Dendritic cell treated with granulocyte-macrophage colony-stimulating factor and Interleukin-4, amounts not matched to agents 40 ng/mL and 50 ng/mL, for 4 days (primary cell): ENCODE data around the gene NME8.

ENCODE experiments used
- H3K27ac Mint-ChIP-seq: one replicate; pipeline ENCODE4 v1.8.0; 2022; ENCODE audit warnings: mild to moderate bottlenecking, mixed read lengths
- H3K27me3 Mint-ChIP-seq: one replicate; pipeline ENCODE4 v1.8.0; 2022; ENCODE audit warnings: mild to moderate bottlenecking, mixed read lengths
- H3K36me3 Mint-ChIP-seq: one replicate; pipeline ENCODE4 v1.8.0; 2022; ENCODE audit warnings: low read depth, mixed read lengths
- H3K4me1 Mint-ChIP-seq: one replicate; pipeline ENCODE4 v1.8.0; 2022; ENCODE audit warnings: low read depth, mixed read lengths
- H3K4me3 Mint-ChIP-seq: one replicate; pipeline ENCODE4 v1.8.0; 2022; ENCODE audit warnings: mild to moderate bottlenecking, moderate library complexity, mixed read lengths
- H3K9me3 Mint-ChIP-seq: one replicate; pipeline ENCODE4 v1.8.0; 2022; ENCODE audit warnings: mixed read lengths
- intact Hi-C: fragments of 100-400 bp; cut with micrococcal nuclease; formaldehyde crosslinking; loops from one replicate; pipeline ENCODE4 v1.15.0; 2022

The NME8 gene

DNA sequence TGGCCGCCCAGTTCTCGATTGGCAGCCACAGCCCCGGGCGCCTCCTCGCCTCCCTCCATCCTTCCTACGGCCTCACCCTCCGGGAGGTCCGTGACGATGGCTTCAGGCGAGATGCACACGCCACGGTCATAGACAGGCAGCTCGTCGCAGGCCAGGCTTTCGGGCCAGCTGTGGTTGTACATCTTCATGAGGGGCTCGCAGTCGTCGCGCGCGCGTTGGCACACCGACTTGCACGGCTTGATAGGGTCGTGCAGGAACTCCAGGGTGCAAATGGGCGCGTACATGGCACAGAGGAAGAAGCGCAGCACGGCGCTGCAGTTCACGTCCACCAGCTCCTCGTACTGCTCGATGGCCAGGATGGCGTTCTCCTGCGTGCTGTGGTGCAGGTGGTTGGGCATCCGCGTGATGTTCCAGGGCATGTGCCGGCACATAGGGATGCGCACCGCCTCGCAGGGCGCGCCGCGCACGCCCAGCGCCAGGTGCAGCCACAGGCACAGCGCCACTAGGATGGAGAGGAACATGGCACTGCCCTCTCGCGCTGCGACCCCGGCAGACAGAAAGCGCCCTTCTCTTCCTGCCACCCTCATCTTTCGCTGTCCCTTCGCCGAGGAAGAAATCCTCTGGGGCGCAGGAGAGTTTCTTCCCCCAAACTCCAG is 67.7 kb downstream of the NME8 start:
- Mint-ChIP-seq H3K36me3 (no peaks in the 10 kb centered on the region), H3K27ac (peak overlapping the region; percentile 11), H3K4me1 (peaks cover 42% of the 10 kb centered on the region), H3K27me3 (peaks cover 59% of the 10 kb centered on the region), H3K4me3 (peak overlapping the region; percentile 68), H3K9me3 (no peaks in the 10 kb centered on the region)
- intact Hi-C loops, result loop anchor here (5.0 to 10.0 kb wide), 4 partner anchors 71 to 419 kb away; no protein-coding TSS in a partner anchor

DNA sequence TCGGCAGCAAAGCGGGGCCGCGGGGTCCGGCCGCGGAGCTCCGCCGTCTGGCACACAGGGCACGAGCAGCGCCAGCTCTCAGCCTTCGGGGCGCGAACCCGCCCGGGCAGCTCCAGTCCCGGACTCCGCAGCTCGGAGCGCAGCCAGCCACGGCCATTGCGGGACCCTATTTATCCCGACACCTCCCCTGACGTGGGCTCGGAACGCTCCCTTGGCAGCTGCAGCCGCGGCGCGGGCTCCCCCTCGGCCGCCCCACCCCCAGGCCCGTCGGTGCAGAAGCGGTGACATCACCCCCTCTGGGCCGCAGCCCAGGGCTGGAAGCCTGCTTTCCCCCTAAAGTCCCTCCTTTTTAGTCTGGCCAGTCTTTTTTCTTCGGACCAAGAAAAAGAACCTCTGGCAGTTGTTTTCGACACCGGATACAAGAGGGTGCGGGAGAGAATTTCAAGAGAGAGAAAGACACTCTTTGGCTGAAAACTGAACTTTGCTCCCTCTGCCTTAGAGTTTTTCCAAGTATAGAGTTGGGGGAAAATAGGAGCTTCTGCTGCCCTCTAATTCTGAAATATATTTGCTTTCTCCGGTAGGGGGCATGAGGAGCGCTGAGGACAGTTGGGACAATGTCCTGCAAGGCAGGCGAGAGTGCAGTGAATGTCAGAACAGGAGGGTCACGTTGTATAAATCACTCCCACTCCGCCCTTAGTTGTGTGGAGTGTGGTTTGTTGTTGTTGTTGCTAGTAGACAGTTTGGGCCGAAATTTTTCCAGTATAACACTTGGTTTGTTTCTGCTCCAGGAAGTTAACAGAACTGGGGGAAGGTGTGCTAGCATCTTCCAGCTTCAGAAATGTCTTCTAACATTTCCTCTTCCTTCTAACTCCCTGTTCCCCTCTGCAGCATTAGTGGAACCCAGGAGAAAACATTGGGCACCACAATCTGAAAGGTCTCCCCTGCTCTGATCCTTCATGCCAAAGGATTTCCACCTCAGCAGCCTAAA is 68.6 kb downstream of the NME8 start, which contains the start of gene SFRP4:
Gene SFRP4, minus strand, starts transcription at position 145 of the 988 bp plus-strand sequence. CDS start 280 bp downstream, outside the sequence.
- H3K36me3 Mint-ChIP-seq, result no peaks in the 10 kb centered on the region
- peak within 1 kb of the TSS; percentile 11 for H3K27ac Mint-ChIP-seq
- intact Hi-C loops, result loop anchor here (5.0 to 10.0 kb wide), 4 partner anchors 70 to 418 kb away; no protein-coding TSS in a partner anchor
- no peaks in the 10 kb centered on the region for H3K9me3 Mint-ChIP-seq
- peaks cover 64% of the 10 kb centered on the region for H3K27me3 Mint-ChIP-seq
- peak within 1 kb of the TSS; percentile 68 for H3K4me3 Mint-ChIP-seq
- peaks cover 48% of the 10 kb centered on the region for H3K4me1 Mint-ChIP-seq

DNA sequence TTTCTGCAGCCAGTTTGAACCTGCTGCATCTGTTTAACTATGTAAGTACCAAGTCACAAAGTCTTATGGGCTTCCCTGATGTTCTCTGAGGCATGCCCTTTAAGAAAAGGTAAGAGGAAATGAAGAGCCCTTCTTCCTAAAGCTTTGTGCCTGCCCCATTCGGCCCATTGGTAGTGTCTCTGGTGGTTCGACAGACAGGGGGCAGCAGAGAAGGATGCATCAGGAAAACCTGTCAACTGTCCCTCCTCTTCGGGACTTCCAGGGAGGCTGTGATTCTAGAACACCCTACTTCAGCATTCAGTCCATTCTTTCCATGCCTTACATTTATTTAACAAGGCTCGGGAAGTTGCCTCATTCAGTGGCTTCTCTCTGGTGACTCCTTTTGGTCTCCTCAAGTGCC is 70.1 kb downstream of the NME8 start:
- Mint-ChIP-seq H3K27me3 (peaks cover 62% of the 10 kb centered on the region), H3K27ac (no peak overlapping the region), H3K9me3 (no peaks in the 10 kb centered on the region), H3K4me1 (peaks cover 49% of the 10 kb centered on the region), H3K36me3 (no peaks in the 10 kb centered on the region), H3K4me3 (no peak overlapping the region)
- intact Hi-C loops, result loop anchor here (5.0 to 10.0 kb wide), 4 partner anchors 69 to 416 kb away; no protein-coding TSS in a partner anchor

DNA sequence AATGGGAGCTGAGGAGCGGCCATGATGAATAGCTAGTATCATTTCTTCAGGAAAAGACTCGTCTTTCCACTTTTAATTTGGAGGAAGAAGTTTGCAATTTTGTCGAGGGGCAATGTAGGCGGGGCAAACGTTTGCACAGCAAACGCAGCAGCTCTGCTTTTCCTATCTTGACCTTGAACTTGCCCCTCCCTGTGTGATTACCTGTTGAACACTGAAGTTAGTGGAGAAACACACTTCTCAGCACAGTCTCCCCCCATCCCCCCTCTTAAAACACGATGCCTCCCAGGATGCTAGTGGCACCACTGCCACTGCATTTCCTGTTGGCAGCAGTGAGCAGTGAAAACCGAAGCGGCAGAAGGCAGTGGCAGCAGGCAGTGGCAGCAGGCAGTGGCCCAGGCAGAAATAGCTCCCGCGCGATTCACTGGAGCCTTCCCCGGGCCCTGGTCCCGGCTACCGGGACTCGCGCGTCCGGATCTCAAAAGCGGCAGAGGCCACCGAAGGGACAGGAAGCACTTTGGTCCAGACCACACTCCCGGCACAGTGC is 72.0 kb downstream of the NME8 start, which contains the start of gene EPDR1:
Gene EPDR1, plus strand, starts transcription at position 336 of the 544 bp plus-strand sequence. CDS start 300 bp downstream, outside the sequence.
- Mint-ChIP-seq H3K27ac (peak within 1 kb of the TSS; percentile 78), H3K36me3 (no peaks in the 10 kb centered on the region)
- intact Hi-C loops, result no loop called here

DNA sequence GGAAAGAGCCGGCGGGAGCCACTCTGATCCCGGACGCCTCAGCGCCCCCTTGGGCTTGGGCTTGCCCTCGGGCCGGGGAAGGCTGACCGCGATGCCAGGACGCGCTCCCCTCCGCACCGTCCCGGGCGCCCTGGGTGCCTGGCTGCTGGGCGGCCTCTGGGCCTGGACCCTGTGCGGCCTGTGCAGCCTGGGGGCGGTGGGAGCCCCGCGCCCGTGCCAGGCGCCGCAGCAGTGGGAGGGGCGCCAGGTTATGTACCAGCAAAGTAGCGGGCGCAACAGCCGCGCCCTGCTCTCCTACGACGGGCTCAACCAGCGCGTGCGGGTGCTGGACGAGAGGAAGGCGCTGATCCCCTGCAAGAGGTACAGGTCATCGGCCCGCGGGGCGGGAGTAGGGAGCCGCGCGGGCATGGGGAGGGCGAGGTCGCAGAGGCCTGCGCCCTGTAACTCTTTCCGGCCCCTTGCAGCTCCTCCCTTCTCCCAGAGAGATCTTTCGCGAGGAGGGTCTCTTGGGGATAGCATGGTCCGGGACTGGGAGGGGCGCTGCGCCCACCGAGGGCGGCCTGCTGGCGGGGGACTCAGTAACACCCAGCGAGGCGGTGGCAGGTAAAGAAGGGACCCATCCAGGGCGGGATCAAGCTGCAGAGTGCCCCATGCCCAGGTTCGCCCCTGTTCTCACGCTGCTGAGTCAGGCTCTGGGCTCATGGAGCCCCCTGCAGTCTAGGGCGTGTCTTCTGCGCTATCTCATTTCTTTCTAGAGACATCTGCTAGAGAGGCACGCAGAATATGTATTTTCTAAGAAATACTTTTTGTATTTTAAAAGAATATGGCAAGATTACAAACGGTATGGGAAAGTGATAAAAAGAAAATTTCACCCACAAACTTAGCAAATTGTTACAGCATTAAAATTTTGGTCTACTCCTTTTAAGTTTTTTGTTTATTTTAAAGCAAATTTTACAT is 72.7 kb downstream of the NME8 start:
- H3K27me3 Mint-ChIP-seq, result peaks cover 52% of the 10 kb centered on the region
- peak overlapping the region; percentile 78 for H3K27ac Mint-ChIP-seq

More for the DNA sequence above, 72.0 kb downstream of the NME8 start, which contains the start of gene EPDR1:
- Mint-ChIP-seq H3K27me3 (peaks cover 57% of the 10 kb centered on the region), H3K4me3 (peak within 1 kb of the TSS; percentile 82), H3K4me1 (peaks cover 37% of the 10 kb centered on the region), H3K9me3 (peaks cover 7% of the 10 kb centered on the region)

DNA sequence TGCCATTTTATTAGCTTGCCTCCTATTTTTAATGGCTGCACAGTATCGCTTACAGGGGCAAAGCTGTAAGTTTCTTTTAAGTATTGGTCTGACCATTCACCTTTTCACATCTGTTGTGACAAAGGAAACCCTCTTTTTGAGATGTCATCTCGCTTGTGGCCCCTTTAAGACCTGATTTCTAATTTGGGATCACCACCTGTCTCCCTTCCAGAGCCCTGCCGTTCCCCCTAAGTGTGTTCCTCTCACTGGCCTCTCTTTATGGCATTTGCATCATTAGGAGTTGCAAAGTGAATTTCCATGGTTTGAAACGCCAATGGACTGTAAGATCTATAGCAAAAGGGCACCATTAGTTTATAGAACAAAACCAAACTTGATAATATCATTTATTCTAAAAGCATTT is 73.5 kb downstream of the NME8 start:
- no peaks in the 10 kb centered on the region for H3K36me3 Mint-ChIP-seq
- H3K4me1 Mint-ChIP-seq, result peaks cover 25% of the 10 kb centered on the region
- H3K27me3 Mint-ChIP-seq, result peaks cover 45% of the 10 kb centered on the region
- peaks cover 8% of the 10 kb centered on the region for H3K9me3 Mint-ChIP-seq
- no peak overlapping the region for H3K4me3 Mint-ChIP-seq
- intact Hi-C loops, result no loop called here
- no peak overlapping the region for H3K27ac Mint-ChIP-seq

More for the DNA sequence above, 72.7 kb downstream of the NME8 start:
- no peaks in the 10 kb centered on the region for H3K36me3 Mint-ChIP-seq
- H3K9me3 Mint-ChIP-seq, result peaks cover 8% of the 10 kb centered on the region
- H3K4me3 Mint-ChIP-seq, result peak overlapping the region; percentile 82
- intact Hi-C loops, result no loop called here
- H3K4me1 Mint-ChIP-seq, result peaks cover 31% of the 10 kb centered on the region

DNA sequence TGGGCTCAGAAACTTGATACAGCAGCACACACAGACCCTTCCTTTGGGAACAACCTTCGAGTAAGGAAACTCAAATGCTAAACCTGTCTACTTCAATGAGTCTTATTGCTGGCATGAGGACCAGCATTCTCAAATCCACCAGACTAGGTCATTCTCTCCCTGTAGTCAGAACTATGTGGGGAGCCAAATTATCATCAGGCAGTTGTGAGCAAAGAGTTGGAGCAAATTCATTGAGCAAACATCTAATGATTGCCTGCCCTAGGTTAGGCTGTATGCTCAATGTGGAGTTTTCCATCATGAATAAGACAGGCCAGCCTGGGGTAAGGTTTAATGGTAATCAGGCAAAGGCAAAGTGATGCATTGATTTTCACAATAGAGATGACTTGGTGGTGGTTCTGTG is 75.6 kb downstream of the NME8 start:
- H3K27ac Mint-ChIP-seq, result no peak overlapping the region
- no peaks in the 10 kb centered on the region for H3K36me3 Mint-ChIP-seq
- H3K4me3 Mint-ChIP-seq, result no peak overlapping the region
- intact Hi-C loops, result no loop called here
- H3K9me3 Mint-ChIP-seq, result peaks cover 8% of the 10 kb centered on the region
- H3K4me1 Mint-ChIP-seq, result peaks cover 17% of the 10 kb centered on the region
- peaks cover 23% of the 10 kb centered on the region for H3K27me3 Mint-ChIP-seq

DNA sequence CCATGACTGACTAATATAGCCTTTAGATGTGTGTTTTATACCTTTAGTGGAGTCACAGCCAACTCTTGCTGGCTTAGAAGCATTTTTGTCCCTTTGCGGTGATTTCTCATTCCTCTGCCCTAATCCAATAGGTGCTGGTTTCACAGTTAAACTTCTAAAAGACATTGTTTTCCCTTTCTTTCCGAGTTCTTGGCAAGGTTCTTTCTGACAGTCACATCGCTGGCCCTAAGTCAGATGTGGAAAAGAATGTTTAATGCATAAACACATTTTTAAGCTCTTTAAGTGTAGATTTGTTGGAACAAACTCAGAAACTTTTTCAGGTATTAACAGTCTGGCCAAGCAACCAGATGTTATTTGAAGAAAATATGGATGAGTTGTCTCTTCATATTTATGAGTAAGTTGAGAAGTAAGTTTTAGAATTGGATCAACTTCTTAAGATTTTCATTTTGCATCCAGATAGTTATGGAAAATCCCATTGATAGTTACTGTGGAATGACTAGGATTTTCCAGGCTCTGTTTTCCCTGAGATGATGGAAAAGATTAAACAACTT is 76.2 kb downstream of the NME8 start:
- Mint-ChIP-seq H3K27ac (no peak overlapping the region), H3K4me1 (peaks cover 17% of the 10 kb centered on the region), H3K36me3 (no peaks in the 10 kb centered on the region), H3K4me3 (no peak overlapping the region), H3K9me3 (peaks cover 8% of the 10 kb centered on the region), H3K27me3 (peaks cover 18% of the 10 kb centered on the region)
- intact Hi-C loops, result no loop called here

DNA sequence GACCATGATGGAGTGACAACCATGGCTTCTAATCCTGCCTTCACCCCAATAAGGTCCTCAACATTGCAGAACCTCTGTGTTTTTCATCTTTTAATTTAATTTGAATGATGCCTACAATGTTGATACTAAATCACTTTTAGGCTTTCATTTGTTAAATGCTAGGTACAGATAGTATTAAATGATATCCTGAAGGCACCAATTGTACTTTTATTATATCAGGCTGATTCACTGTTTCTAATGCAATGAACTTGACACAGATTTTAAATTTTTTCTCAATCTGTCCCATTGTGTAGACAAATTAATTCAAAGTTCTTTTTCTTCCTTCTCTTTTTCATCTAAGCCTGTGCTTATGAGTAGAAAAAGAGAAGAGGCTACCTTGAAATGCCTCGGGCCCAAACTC is 77.2 kb downstream of the NME8 start:
- no peak overlapping the region for H3K4me3 Mint-ChIP-seq
- intact Hi-C loops, result no loop called here
- H3K27me3 Mint-ChIP-seq, result peaks cover 8% of the 10 kb centered on the region
- H3K36me3 Mint-ChIP-seq, result no peaks in the 10 kb centered on the region
- peaks cover 8% of the 10 kb centered on the region for H3K9me3 Mint-ChIP-seq
- H3K27ac Mint-ChIP-seq, result no peak overlapping the region
- peaks cover 9% of the 10 kb centered on the region for H3K4me1 Mint-ChIP-seq

DNA sequence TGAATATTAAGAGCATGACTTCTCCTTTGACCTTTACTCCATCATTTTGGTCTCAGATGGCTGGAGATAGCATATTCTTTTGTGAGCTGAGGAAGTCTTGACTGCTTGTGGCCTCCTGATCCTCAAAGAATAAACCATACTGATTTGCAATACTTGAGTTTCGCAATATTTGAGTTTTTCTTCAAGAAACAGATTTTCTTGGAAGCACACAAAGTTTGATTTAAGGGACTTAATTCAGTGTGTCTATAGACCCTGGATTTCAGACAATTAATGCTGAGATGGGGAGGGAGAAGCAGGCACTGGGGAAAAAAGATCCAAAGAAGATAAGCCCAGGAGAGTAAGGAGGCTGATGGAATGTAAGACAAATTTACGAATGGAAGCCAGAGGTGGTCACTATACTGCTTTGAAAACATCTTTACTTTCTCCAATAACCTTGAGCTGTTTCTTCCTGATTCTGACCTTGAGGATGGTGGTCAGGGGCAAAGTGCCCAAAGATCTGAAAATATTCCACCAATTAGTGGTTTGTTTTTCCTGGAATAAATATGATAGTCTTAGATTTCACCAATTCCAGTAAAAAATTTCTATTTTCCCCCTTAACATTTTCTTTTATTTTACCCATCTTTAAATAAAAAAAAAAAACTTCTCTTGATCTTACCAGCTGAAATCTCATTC is 79.5 kb downstream of the NME8 start:
- H3K4me3 Mint-ChIP-seq, result no peak overlapping the region
- peaks cover 8% of the 10 kb centered on the region for H3K9me3 Mint-ChIP-seq
- H3K27ac Mint-ChIP-seq, result no peak overlapping the region
- intact Hi-C loops, result no loop called here
- no peaks in the 10 kb centered on the region for H3K36me3 Mint-ChIP-seq
- H3K4me1 Mint-ChIP-seq, result peaks cover 5% of the 10 kb centered on the region
- H3K27me3 Mint-ChIP-seq, result no peaks in the 10 kb centered on the region

DNA sequence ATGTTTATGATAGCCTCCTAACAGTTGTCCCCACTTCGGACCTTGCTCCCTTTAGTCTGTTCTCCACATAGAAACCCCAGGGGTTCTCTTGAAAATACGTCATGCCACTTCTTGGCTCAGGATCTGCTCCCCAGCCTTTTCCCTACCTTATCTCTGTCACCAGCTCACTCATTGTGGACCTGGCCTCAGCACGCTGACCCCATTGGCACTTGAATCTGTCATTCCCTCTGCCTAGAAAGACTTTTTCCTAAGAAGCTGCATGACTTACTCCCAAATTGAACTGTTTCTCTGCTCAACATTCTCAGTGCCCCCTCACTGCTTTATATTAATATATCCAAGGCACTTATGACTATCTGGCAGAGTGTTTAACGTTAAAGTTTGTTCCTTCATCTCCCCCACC is 80.5 kb downstream of the NME8 start:
- intact Hi-C loops, result no loop called here
- H3K36me3 Mint-ChIP-seq, result no peaks in the 10 kb centered on the region
- peaks cover 5% of the 10 kb centered on the region for H3K4me1 Mint-ChIP-seq
- H3K4me3 Mint-ChIP-seq, result no peak overlapping the region
- H3K27me3 Mint-ChIP-seq, result no peaks in the 10 kb centered on the region
- peaks cover 8% of the 10 kb centered on the region for H3K9me3 Mint-ChIP-seq
- H3K27ac Mint-ChIP-seq, result no peak overlapping the region

DNA sequence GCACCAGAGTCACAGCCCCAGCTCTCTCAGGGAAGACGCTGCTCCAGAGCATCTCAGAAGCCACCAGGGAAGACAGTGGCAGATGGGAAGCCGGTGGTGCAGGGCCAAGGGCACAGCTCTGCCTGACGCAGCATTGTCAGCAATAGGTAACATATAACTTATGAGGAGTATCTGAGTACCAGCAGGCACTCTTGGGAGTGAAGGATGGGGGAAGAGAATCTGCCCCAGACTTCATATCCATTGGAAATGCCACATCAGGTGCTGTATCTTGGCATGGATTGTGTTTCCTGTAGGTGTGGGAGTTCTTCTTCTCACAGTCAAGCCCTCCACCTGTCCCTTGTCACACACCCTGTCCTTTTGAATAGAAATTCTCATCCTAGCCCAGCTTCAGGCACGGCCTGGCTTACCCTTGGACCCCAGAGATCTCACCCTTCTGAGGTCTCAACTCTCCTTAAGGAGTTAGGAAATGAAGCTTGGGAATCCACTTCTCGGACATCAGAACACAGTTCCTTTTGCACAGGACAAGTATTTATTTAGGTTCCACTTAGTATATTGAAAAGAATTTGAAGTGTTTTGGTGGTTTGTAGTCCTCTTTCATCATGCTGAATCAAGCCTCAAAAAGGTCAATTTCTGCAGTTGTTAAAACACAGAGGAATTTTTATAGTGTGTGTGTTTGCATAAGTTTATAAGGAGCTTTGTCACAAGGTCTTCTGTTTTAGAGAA is 82.0 kb downstream of the NME8 start:
- H3K9me3 Mint-ChIP-seq, result peaks cover under 1% of the 10 kb centered on the region
- intact Hi-C loops, result no loop called here
- H3K27ac Mint-ChIP-seq, result no peak overlapping the region
- peaks cover 5% of the 10 kb centered on the region for H3K4me1 Mint-ChIP-seq
- no peaks in the 10 kb centered on the region for H3K27me3 Mint-ChIP-seq
- no peak overlapping the region for H3K4me3 Mint-ChIP-seq
- no peaks in the 10 kb centered on the region for H3K36me3 Mint-ChIP-seq
